Endothelial cell of umbilical vein (primary cell): ENCODE data around the gene VPREB1. TPM values are rescaled to one million over a fixed set of nuclear protein-coding genes. Genes with fewer than 3 reads are reported as not detected.

Experiments
- BruUV-seq: library from RNA; stranded (reverse); fragments of 400-500 nt; replicated peaks from 2 replicates; lab custom pipeline; 2021; lab: Mats Ljungman, UMichigan
- CTCF ChIA-PET: fragments of 300-600, 350-600 bp; sonication (Branson Sonifier 250); formaldehyde crosslinking; loops from one replicate; lab custom pipeline; 2021; ENCODE audit warnings: antibody characterized with exemption, inconsistent platforms; lab: Charles Lee
- POLR2A ChIA-PET: fragments of 300-600, 350-600 bp; sonication (Branson Sonifier 250); formaldehyde crosslinking; loops from one replicate; lab custom pipeline; 2021; ENCODE audit warnings: antibody characterized with exemption, inconsistent platforms; lab: Charles Lee
- DNase-seq: peaks from one replicate; pipeline ENCODE4 v3.0.0-alpha.2; 2011; ENCODE audit warnings: low read depth, low spot score
- FAIRE-seq: peaks from 2 replicates; lab custom pipeline; 2011; peaks lifted over from hg19 to GRCh38; lab: Jason Lieb, UNC
- H2AFZ ChIP-seq: 2 replicates; pipeline ENCODE4 v1.6.0; 2012; ENCODE audit warnings: low read depth, low read length, control low read depth, inconsistent platforms
- H3K27ac ChIP-seq: 2 replicates; pipeline ENCODE4 v1.5.1; 2011; ENCODE audit warnings: low read depth, mild to moderate bottlenecking, control low read depth, low read length, moderate library complexity; ENCODE audit not compliant: insufficient read depth
- H3K27me3 ChIP-seq, 2 experiments: 2 replicates each; pipeline versions ENCODE4 v1.6.0 to v1.6.1; 2011; ENCODE audit warnings: low read length in 2 of 2, mixed read lengths in 1 of 2; ENCODE audit not compliant: control insufficient read depth in 2 of 2, insufficient read depth in 2 of 2
- H3K36me3 ChIP-seq, 2 experiments: 2 replicates in 1 of 2; 3 replicates in 1 of 2; pipeline ENCODE4 v1.5.1; 2011; ENCODE audit warnings: low read length in 2 of 2, mild to moderate bottlenecking in 1 of 2, moderate library complexity in 1 of 2; ENCODE audit not compliant: control insufficient read depth in 2 of 2, insufficient read depth in 2 of 2; ENCODE audit errors: extremely low read depth in 1 of 2
- H3K4me1 ChIP-seq: 3 replicates; pipeline ENCODE4 v1.5.1; 2011; ENCODE audit warnings: mild to moderate bottlenecking, low read length; ENCODE audit not compliant: control insufficient read depth, insufficient read depth; ENCODE audit errors: extremely low read depth
- H3K4me2 ChIP-seq: 2 replicates; pipeline ENCODE4 v1.6.1; 2011; ENCODE audit warnings: low read length, control low read depth, mixed read lengths; ENCODE audit not compliant: insufficient read depth
- H3K4me3 ChIP-seq, 3 experiments: fragments of 200-600 bp in 1 of 3; sonication (generic), shearing (Covaris generic) in 1 of 3; replicated peaks in 1 of 3; 2 replicates each; pipeline ENCODE4 v1.5.1; 2011 to 2016; ENCODE audit warnings: control low read depth in 3 of 3, low read length in 3 of 3, mild to moderate bottlenecking in 2 of 3, inconsistent platforms in 1 of 3, low read depth in 1 of 3, moderate library complexity in 1 of 3; ENCODE audit not compliant: insufficient read depth in 1 of 3
- H3K79me2 ChIP-seq: 2 replicates; pipeline ENCODE4 v1.6.0; 2012; ENCODE audit warnings: low read length, inconsistent platforms; ENCODE audit not compliant: control insufficient read depth, insufficient read depth
- H3K9ac ChIP-seq: replicated peaks from 2 replicates; pipeline ENCODE3; 2011; ENCODE audit warnings: low read length, control low read depth; ENCODE audit not compliant: insufficient read depth; ENCODE audit errors: extremely low read depth
- H3K9me1 ChIP-seq: replicated peaks from 3 replicates; pipeline ENCODE4 v1.6.0; 2011; ENCODE audit warnings: mild to moderate bottlenecking, low read length; ENCODE audit not compliant: control insufficient read depth, insufficient read depth; ENCODE audit errors: extremely low read depth
- H3K9me3 ChIP-seq: replicated peaks from 2 replicates; pipeline ENCODE4 v1.5.1; 2012; ENCODE audit warnings: low read length, inconsistent platforms; ENCODE audit not compliant: control insufficient read depth, insufficient read depth
- H4K20me1 ChIP-seq: replicated peaks from 2 replicates; pipeline ENCODE3; 2011; ENCODE audit warnings: mild to moderate bottlenecking, low read length; ENCODE audit not compliant: control insufficient read depth, insufficient read depth; ENCODE audit errors: extremely low read depth
- CTCF ChIP-seq, 2 donors: IDR thresholded peaks; 1 replicate in 1 of 2; 2 replicates in 1 of 2; pipeline ENCODE4 v1.5.1; 2011; ENCODE audit warnings: low read length in 2 of 2, mild to moderate bottlenecking in 2 of 2, moderate library complexity in 2 of 2, control low read depth in 1 of 2, inconsistent platforms in 1 of 2, low read depth in 1 of 2; ENCODE audit not compliant: insufficient read depth in 1 of 2; ENCODE audit errors: extremely low read depth in 1 of 2
- EZH2 ChIP-seq: IDR thresholded peaks from 2 replicates; pipeline ENCODE4 v1.6.1; 2012; ENCODE audit warnings: borderline replicate concordance, low read depth, mild to moderate bottlenecking, moderate library complexity, low read length, inconsistent platforms; ENCODE audit not compliant: severe bottlenecking
- FOS ChIP-seq: IDR thresholded peaks from 2 replicates; pipeline ENCODE4 v1.6.1; 2011; ENCODE audit warnings: mild to moderate bottlenecking, low read length, moderate library complexity, borderline replicate concordance; ENCODE audit not compliant: insufficient read depth
- GATA2 ChIP-seq: IDR thresholded peaks from 2 replicates; pipeline ENCODE4 v1.7.0; 2011; ENCODE audit warnings: low read depth, mild to moderate bottlenecking, moderate library complexity, mixed read lengths, low read length; ENCODE audit not compliant: insufficient read length, insufficient read depth
- JUN ChIP-seq: IDR thresholded peaks from 2 replicates; pipeline ENCODE4 v1.6.1; 2011; ENCODE audit warnings: borderline replicate concordance, low read depth; ENCODE audit not compliant: insufficient read length, insufficient read depth
- MYC ChIP-seq: IDR thresholded peaks from one replicate; pipeline ENCODE4 v1.6.1; 2011; ENCODE audit warnings: mild to moderate bottlenecking, low read depth, low read length
- dilution Hi-C: fragments of 300-500 bp; cut with MboI; formaldehyde crosslinking; loops from one replicate; pipeline ENCODE4 v1.15.0; 2019; ENCODE audit warnings: low sequenced_read_pairs; ENCODE audit not compliant: extremely low pct_ligation_motif_present
- intact Hi-C: fragments of 100-400 bp; cut with micrococcal nuclease; formaldehyde crosslinking; loops from one replicate; pipeline ENCODE4 v1.10.0; 2022
- polyA plus RNA-seq, 4 experiments: library from polyadenylated mRNA; depleted of rRNA in 3 of 4; stranded (reverse) in 3 of 4; unstranded in 1 of 4; fragments of >200 nt; gene quantifications; 2 replicates each; pipeline versions ENCODE4 v1.2.1 to v1.2.3, GENCODE V29; 2011 to 2012; ENCODE audit warnings: missing spikeins in 1 of 4
- total RNA-seq: library from RNA; stranded (reverse); gene quantifications from 2 replicates; pipeline ENCODE4 v1.2.3, GENCODE V29; 2021

VPREB1 gene
- total and polyA plus RNA-seq, 2 donors (not counting 3 experiments of a cell fraction or from before 2014, with no cell fraction given): not detected

GRCh38 chr22:22242488-22242887 is 2.1 kb upstream of the VPREB1 start:
- no peaks in the 10 kb centered on the region for H3K79me2 ChIP-seq
- no peak overlapping the region for H3K4me2 ChIP-seq
- TF ChIP-seq CTCF (IDR thresholded peaks at IDR 0.05; ENCODE audit: extremely low read depth in 1 of 2, insufficient read depth in 1 of 2, low read depth in 1 of 2, low read length in 2 of 2) (no peak), EZH2 (no peak), GATA2 (no peak), JUN (no peak), MYC (no peak), FOS (no peak)
- no peaks in the 10 kb centered on the region for H3K36me3 ChIP-seq
- dilution Hi-C loops: no loop called here
- DNase-seq: no peak
- intact Hi-C loops: no loop called here
- no peak overlapping the region for H3K4me3 ChIP-seq
- no peak overlapping the region for H2AFZ ChIP-seq
- ChIA-PET POLR2A (no interaction called here), CTCF (interaction anchor here (0.7 to 1.5 kb wide), 2 partner anchors 13 to 26 kb away, joined by 3 read pairs; no protein-coding TSS in a partner anchor)
- FAIRE-seq: no peak
- no peaks in the 10 kb centered on the region for H4K20me1 ChIP-seq
- no peaks in the 10 kb centered on the region for H3K9me3 ChIP-seq
- BruUV-seq: no TSS peak
- H3K9me1 ChIP-seq: no peaks in the 10 kb centered on the region
- H3K4me1 ChIP-seq: no peaks in the 10 kb centered on the region
- no peak overlapping the region for H3K27ac ChIP-seq
- peaks cover 0 to 6% of the 10 kb centered on the region in 2 experiments for H3K27me3 ChIP-seq
- H3K9ac ChIP-seq: no peak overlapping the region
